ENCODE results near the gene TNP2.

Gene TNP2

DNA sequence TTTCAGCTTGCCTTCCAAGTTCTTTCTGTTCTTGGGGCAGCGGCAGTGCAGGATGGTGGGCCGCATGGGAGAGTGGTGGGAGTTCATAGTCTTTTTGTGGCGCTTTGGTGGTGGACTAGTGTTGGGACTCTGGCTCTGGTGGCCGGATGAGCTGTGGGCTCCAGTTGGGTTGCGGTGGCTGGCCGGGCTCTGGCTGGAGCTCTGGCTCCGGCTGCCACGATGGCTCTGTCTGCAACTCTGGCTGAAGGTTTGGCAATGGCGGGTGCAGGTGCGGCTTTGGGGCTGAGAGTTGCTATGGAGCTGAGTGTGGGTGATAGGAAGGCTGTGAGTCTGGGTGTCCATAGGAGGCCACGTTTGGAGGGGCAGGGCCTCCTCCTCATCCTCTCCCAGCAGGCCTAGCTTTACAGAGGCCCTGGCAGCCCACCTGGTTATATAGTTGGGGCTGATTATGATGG, at the start of gene TNP2:
Gene TNP2, minus strand, starts transcription at position 405 of the 455 bp plus-strand sequence. Its CDS starts 63 bp downstream, at position 342.
- no peak for DNase-seq (ENCODE audit: low read depth, low spot score)

DNA sequence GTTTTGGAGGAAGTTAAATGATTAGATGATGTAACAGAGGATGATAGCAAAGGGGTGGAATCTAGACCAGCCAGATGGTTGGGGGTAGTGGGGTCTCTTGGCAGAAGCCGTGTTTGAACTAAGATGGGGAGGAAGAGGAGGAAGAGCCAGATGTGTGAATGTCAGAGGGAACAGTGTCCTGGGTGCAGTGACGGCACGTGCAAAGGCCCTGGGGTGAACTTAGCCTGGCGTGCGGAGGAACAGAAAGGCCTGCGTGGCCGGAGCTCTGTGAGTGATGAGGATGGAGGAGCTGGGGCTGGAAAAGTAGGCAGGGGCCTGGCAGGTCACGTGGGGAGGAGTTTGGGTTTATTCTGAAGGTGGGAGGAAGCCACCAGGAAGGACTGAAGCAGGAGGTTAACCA, 49.7 kb upstream of the TNP2 start:
- DNase-seq (ENCODE audit: low read depth, low spot score), result no peak

DNA sequence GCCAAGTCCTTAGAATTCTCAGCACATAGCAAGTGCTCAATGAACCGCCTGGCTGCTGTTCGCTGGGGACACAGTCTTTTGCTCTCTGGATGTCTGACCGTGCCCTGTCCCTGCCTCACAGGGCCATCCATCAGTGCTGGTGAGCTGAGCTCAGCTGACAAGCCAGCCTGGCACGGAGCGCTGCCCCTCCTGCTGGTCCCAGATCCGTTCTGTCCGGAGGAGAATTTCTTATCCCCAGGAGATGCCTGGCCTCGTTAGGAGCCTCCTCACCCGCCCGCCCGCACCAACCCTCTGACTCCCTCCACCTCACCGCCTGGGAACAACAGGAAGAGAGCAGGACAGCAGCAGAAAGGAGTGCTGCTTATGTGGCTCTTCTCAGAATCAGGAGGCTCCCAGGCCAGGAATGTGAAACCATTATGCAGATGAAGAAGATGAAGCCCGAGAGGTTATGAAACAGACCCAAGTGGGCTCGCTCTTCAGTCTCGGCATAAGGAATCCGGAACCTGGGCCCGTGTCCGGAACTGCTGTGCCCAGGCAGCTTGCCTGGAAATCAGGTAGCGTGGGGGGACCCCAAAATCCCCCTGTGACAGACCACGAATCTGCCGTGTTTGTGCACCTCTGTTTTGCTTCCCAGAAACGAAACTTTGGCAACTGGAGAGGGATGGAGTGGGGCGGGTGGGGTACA, 47.3 kb upstream of the TNP2 start:
- DNase-seq (ENCODE audit: low read depth, low spot score), result no peak

DNA sequence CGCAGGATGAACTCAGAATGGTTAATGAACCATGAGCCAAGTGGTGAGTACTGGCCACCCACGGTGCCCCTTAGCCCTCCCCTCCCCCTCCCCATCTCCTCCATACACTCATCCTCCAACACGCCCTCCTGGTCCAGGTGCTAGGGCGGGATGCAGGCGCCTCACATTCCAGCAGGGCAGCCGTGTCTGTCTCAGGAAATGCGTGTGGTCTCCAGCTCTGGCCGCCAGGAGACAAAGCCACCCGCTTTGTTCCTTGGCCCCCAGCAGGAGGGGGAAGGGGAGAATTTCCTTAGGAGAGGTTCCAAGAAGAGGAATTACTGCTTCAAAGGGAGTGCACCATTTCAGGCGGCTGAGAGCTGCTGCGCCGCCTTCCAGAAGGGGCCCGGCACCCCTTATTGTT, 46.4 kb upstream of the TNP2 start:
- no peak for DNase-seq (ENCODE audit: low read depth, low spot score)

DNA sequence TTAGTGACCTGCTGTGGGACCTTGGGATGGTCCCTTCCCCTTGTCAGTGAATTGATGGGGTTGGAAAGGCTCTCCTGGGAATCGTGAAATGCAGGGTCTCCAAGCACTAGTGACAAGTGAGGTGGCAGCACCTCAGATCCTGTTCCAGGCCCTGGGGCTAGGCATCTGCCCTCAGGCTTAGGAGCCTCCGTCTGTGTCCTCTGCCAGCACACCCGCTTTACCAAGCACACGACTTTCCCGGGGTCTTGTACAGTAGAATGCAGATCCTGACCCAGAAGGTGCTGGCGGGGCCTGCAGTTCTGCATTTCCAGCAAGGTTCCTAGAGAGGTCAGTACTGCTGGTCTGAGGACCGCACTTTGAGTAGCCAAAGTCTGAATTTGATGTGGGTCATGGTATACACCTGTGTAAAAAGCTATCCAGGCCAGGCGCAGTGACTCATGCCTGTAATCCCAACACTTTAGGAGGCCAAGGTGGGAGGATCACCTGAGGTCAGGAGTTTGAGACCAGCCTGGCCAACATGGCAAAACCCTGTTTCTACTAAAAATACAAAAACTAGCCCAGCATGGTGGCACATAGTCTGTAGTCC, 45.3 kb upstream of the TNP2 start:
- no peak for DNase-seq (ENCODE audit: low read depth, low spot score)

DNA sequence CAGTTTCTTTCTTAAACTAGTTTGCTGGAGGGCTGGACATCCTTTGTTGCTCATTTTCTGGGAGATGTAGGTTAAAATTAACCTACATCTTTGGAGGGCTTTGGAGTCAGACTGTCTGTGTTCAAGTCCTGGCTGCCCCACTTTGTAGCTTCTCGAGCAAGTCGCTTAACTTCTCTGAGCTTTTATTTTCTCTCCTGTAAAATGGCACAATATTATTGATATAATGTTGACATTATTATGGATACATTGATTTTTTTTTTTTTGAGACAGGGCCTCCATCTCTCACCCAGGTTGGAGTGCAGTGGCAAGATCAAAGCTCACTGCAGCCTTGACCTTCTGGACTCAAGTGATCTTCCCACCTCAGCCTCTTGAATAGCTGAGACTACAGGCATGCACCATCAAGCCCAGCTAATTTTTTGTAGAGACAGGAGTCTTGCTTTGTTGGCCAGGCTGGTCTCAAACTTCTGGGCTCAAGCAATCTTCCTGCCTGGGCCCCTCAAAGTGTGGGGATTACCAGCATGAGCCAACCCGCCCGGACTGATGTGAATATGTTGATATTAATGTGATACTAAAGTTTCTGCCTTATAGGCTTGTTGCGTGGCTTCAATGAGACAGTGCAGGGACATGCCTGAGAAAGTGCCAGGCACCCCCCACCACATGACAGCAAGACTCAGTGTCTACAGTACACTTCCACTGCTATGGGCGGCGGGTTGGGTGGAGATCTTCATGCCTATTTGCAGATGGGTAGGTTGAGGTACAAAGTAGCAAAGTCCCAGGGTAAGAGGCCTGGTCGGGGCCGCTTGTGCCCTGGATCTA, 44.6 kb upstream of the TNP2 start:
- no peak for DNase-seq (ENCODE audit: low read depth, low spot score)

DNA sequence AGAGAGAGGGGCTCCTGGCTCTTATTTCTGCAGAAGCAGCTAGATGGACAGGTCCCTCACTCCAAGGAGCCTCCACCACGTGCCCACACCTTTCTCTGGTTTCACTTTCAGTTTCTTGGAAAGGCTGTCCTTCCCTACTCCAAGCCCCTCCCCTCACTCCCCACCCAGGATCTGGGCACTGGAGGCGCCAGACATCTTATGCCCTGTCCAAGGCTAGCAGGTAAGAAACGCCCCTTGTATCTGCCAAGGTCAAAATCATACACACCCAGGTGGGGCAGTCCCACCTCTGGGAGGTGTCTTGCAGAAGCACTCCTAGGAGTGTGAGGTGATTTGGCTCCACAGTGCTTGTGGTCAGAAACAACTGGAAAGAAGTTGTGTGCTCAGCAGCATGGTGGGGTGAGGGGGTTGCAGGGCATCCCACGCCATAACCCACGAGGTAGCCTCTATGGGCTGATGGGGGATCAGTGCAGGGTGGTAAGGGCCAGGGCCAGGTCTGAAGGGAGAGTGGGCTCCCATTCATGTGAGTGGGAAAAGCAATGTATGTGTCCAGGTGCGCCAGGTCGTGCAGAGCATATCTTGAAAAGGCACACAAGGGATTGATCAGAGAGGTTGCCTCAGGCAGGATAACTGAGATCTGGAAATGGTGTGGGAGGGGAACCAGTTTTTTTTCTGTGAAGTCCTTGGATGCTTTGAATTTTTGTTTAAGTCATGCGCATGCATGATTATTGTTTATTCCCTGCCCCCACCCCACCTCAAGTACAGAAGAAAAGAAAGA, 43.8 kb upstream of the TNP2 start:
- no peak for DNase-seq (ENCODE audit: low read depth, low spot score)

DNA sequence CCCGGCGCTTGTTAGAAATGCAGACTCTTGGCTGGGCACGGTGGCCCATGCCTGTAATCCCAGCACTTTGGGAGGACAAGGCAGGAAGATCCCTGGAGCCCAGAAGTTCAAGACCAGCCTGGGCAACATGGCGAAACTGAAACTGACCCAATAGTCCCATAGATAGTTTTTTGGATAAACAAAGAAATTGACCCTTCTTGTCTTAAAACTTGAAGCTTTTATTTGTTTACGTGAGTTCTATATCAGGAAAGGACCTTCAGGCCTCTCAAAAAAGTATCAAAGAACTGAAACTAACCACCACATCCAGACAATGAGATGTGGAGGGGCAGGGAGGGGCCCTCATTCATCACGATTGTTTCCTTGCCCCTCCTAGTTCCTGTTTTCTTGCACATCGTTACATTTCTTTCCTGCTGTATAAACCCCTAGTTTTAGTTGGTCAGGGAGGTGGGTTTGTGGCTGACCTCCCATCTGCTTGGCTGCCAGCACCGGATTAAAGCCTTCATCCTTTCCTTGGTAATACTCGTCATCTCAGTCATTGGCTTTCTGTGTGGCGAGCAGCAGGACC, 42.0 kb upstream of the TNP2 start:
- no peak for DNase-seq (ENCODE audit: low read depth, low spot score)

DNA sequence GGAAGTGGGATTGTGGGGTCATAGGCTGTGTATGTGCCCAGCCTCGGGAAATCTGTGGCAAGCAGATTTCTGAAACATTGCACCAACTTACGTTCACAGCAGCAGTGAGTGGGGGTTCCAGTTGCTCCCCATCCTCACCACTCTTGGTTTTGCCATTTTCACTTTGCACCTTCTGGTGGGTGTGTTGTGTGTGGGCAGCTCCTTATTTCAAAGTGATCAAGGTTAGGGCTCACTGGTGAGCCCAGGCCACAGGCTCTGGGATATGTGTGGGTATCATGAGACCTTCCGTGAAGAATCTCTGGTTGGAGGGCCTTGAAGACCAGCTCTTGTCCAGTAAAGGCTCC, 41.5 kb upstream of the TNP2 start:
- no peak for DNase-seq (ENCODE audit: low read depth, low spot score)

DNA sequence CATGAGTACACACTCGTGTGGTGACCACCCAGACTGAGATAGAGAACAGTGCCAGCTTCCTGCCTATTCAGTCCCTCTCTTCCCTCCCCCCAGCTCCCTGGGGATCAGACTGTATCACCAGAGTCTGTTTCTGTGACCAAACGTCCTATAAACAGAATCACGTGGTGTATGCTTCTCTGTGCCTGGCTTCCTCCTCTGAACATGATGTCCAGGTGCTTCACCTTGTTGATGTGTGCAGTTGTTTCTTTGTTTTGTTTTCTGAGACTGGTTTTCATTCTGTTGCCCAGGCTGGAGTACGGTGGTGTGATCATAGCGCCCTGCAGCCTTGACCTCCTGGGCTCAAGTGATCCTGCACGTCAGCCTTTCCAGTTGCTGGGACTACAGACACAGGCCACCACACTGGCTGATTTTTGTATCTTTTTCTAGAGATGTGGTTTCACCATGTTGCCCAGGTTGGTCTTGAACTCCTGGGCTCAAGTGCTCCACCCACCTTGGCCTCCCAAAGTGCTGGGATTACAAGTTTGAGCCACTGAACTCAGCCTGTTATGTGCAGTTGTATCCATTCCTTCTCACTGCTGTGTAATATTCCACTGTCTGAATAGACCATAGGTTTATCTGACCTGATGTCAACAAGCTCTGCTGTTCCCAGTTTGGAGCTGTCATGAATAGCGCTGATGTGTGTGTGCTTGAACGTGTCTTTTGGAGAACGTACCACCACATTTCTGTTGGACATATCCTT, 40.9 kb upstream of the TNP2 start:
- no peak for DNase-seq (ENCODE audit: low read depth, low spot score)

DNA sequence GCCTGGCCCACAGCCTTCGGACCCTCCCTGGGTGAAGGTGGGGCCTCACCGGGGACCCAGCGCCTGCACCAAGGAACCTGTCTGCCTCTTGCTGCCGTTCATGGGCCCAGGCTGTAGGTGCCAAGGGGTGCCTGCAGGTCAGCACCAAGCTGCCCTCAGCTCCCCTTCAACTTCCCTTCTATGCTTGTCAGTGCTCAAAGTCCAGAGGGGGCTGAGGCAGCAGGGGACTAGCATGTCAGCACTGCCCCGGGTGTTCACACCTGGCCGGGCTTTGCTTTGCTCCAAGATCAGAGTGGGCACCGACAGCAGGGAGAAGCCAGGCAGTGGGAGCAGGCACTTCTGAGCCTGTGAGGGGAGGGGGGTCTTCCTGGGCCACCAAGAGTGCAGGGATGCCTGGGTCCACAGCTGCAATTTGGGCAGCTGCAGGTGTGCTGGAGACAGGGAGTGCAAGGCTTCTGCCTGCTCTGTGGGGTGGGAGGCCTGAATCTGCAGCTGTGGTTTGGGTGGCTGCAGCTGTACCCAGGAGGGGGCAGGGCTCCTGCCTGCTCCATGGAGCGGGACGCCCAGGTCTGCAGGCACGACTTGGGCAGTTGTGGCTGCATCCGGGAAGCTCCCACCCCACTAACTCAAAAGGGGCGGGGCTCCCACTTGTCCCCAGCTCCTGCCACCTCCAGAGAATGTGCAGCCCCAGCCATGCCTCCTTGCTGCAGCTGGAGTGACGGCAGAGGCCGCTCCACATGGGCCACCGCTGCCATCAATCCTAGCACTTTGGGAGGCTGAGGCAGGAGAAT, 39.6 kb upstream of the TNP2 start:
- no peak for DNase-seq (ENCODE audit: low read depth, low spot score)

DNA sequence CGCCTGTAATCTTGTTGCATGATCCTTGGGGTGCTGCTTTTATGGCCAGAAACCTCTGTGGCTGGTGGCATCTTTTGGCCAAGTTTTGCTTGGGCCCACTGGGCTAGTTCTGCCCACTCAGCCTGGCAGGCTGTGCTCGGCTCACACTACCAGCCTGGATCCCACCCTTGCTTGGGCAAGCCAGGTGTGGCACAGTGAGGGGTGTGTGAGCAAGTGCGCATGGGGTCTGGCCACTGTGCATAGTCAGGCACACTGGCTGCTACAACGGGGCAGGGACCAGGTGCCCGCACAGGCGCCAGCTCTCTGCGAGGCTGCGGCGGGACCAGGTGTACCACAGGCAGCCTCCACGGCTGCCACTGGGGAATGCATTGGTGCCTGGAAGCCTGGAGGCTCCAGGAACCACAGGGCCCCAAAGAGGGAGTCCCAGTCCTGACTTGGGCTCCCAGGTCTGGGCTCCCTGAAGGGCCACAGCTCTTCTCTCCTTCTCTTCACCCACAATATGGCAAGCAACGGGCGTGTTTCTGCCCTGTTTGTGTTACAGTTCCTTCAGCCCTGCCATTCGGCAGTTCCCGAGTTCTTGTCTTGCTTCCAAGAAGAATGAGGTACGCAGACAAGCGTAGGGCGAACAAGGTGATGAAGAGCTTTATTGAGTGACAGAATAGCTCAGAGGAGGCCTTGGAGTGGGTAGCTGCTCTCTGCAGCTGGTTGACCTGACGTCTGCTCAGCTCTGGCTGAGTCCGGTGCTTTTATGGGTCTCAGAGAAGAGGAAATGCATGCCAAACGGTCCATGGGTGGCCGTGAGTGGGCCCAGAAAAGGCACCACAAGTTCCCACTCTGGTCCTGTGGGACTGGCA, 38.7 kb upstream of the TNP2 start:
- no peak for DNase-seq (ENCODE audit: low read depth, low spot score)

DNA sequence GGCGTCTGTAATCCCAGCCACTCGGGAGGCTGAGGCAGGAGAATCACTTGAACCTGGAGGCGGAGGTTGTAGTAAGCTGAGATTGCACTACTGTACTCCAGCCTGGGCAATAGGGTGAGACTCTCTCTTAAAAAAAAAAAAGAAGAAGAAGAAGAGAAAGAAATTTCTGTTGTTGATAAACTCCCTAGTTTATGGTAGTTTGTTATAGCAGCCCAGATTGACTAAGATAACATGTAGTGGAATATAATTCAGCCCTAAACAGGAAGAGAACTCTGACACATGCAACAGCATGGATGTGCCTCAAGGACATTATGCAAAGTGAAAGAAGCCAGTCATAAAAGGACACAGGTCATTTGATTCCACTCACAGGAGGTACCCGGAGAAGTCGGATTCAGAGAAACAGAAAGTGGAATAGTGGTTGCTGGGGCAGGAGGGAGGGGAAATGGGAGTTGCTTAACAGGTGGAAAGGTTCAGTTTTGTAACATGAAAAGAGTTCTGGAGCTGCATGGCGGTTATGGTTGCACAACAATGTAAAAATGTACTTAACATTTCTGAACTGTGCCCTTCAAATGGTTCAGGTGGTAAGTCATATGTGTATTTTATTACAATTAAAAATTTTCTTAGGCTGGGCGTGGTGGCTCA, 38.0 kb upstream of the TNP2 start:
- no peak for DNase-seq (ENCODE audit: low read depth, low spot score)

DNA sequence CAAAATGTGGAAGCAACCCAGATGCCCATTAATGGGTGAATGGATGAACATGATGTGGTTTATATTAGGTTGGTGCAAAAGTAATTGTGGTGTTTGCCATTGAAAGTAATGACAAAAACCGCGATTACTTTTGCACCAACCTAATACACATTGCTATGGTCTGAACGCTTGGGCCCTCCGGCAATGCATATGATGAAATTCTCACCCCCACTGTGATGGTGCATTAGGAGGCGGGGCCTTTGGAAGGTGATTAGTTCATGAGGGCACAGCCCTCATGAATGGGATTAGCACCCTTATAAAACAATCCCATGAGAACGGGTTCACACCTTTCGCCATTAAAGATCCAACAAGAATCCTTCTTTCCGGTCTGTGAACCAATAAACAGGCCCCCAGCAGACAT, 37.3 kb upstream of the TNP2 start:
- DNase-seq (ENCODE audit: low read depth, low spot score), result no peak

DNA sequence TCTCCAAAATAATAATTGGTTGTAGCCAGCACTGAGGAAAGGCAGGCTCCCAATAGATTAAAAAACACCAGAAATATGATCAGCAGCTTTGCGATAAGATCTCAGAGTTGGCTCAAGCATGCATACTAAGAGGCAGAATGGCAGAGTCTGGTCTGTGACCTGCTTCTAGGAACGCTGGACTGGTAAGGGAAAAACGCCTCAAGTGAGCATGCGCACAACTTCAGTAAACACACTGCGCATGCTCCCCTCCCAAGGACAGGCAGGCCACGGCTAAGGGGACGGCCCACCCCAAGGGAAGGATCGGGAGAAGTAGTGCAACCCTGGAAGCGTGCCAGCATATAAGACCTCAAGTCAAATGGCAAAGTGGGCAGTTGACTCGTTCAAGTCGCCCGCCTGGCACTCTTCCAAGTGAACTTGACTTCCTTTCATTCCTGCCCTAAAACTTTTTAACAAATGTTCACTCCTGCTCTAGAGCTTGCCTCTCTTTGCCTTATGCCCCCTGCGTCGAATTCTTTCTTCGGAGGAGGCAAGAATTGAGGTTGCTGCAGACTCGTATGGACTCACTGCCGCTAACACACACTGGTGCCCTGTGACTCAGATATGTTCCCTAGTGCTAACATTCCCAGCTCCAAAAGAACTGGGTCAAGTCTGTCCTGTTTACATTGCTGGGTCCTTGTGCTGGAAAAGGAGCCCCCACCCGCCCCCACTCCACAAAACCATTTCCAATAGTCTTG, 34.4 kb upstream of the TNP2 start:
- DNase-seq (ENCODE audit: low read depth, low spot score), result no peak

DNA sequence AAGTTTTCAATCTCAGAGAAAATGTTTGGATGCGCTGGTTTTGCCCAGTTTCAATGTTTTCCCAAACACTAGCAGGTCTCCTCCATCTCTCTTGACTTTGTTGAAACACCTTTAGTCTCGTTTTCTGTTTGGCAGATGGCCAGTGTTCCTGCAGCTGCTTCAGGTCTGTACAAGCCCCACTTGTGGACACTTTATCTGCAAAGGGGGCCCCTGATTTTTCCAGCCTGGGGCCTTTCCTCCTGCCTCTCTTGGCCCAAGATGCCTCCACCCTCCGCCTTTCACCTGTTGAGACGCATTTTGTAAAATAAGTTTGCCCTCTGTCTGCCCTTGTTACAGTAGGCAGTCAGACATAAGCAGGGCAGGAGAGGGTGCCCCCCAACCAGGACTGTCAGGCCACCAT, 33.9 kb upstream of the TNP2 start:
- no peak for DNase-seq (ENCODE audit: low read depth, low spot score)

DNA sequence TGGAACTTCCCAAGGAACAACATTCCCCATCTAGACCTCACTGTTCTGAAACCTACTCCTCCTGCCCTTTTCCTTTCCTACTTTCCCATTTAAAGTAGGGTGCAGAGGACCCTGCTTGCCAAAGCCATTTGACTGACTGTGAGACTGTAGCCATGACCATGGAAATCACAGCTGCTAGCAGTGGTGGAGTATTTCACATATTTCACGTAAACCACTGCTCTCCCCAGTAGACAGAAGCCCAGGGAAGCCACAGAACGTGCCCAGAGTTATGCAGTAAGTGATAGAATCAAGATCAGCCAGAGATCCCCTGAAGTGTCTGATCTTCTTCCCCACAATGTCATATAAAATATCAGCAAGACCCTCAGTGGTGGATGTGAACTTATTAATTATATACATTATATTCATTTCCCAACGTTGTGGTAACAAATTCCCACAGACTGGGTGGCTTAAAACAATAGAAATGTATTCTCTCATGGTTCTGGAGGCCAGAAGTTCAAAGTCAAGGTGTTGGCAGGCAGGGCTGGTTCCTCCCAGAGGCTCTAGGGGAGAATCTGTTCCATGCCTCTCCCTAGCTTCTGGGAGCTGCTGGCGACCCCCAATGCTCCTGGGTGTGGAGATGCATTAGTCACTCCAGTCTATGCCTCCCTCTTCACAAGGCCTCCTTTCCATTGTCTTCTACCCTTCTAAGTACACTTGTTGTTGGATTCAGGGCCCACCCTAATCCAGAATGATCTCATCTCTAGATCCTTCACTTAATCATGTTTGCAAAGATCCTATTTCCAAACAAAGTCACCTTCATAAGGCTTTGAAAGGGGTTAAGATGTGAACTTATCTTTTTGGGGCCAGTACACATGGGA, 32.7 kb upstream of the TNP2 start:
- no peak for DNase-seq (ENCODE audit: low read depth, low spot score)
